Effector CD8-positive, alpha-beta T cell (primary cell): Measurements from ENCODE around the gene CAPG.

Experiments used
- DNase-seq: peaks from one replicate; lab custom pipeline; 2025; lab: John Stamatoyannopoulos, UW

The CAPG gene

GRCh38 chr2:85356186-85356585 is 54.0 kb downstream of the CAPG start:
- DNase-seq, result no peak

GRCh38 chr2:85355521-85355920 is 54.6 kb downstream of the CAPG start:
- no peak for DNase-seq

- no peak for DNase-seq
Observed at GRCh38 chr2:85355073-85355410, 55.1 kb downstream of the CAPG start.

GRCh38 chr2:85354286-85355072 is 55.7 kb downstream of the CAPG start, which contains the start of the genes ELMOD3 and RETSAT:
Gene ELMOD3, plus strand, starts transcription at chr2:85354769. Its CDS starts 2,430 bp downstream, at chr2:85357199.
Gene RETSAT, minus strand, starts transcription at chr2:85354528. Its CDS starts 21 bp downstream, at chr2:85354507.
- peak; percentile 97 for DNase-seq

- no peak for DNase-seq
Observed at GRCh38 chr2:85353876-85354285, 56.3 kb downstream of the CAPG start.

GRCh38 chr2:85347599-85347998 is 62.6 kb downstream of the CAPG start:
- DNase-seq, result no peak
